NCI-H2196 treated with DMSO at 0.1 percent for 48 hours (cell line): ENCODE data around the gene CSNK1G1.
"Not testable (repeated sequence)": the region's sequence is repeated elsewhere in the genome, so short reads cannot be mapped to it uniquely, and the experiment has no call there.

Source experiments
- DNase-seq: peaks from one replicate; lab custom pipeline; 2025; ENCODE audit not compliant: unreplicated experiment; lab: John Stamatoyannopoulos, UW

The CSNK1G1 gene

GRCh38 chr15:64246364-64247189 is 109.4 kb downstream of the CSNK1G1 start:
- peak; percentile 19 for DNase-seq

GRCh38 chr15:64245405-64245804 is 110.6 kb downstream of the CSNK1G1 start:
- no peak for DNase-seq

GRCh38 chr15:64237677-64238076 is 118.3 kb downstream of the CSNK1G1 start:
- DNase-seq, result no peak

- no peak for DNase-seq
Observed at GRCh38 chr15:64236156-64236894, 119.6 kb downstream of the CSNK1G1 start.

- no peak for DNase-seq
Observed at GRCh38 chr15:64235552-64235951, 120.4 kb downstream of the CSNK1G1 start.

- DNase-seq, result no peak
Observed at GRCh38 chr15:64233299-64233698, 122.7 kb downstream of the CSNK1G1 start.

- no peak for DNase-seq
Observed at GRCh38 chr15:64232400-64232799, 123.6 kb downstream of the CSNK1G1 start.

GRCh38 chr15:64229129-64229724 is 126.7 kb downstream of the CSNK1G1 start:
- DNase-seq, result no peak

- no peak for DNase-seq
Observed at GRCh38 chr15:64225804-64226203, 130.2 kb downstream of the CSNK1G1 start.

GRCh38 chr15:64224511-64224910 is 131.5 kb downstream of the CSNK1G1 start:
- DNase-seq, result no peak

GRCh38 chr15:64223882-64224281 is 132.1 kb downstream of the CSNK1G1 start:
- DNase-seq, result no peak

GRCh38 chr15:64222573-64223366 is 133.2 kb downstream of the CSNK1G1 start:
- DNase-seq, result no peak

- not testable (repeated sequence) for DNase-seq
Observed at GRCh38 chr15:64221911-64222310, 134.1 kb downstream of the CSNK1G1 start.

GRCh38 chr15:64217429-64217750 is 138.6 kb downstream of the CSNK1G1 start:
- not testable (repeated sequence) for DNase-seq

- peak; percentile 37 for DNase-seq
Observed at GRCh38 chr15:64216730-64217428, 139.1 kb downstream of the CSNK1G1 start.

- DNase-seq, result no peak
Observed at GRCh38 chr15:64216196-64216595, 139.8 kb downstream of the CSNK1G1 start.

- no peak for DNase-seq
Observed at GRCh38 chr15:64213646-64214045, 142.3 kb downstream of the CSNK1G1 start.

- DNase-seq, result no peak
Observed at GRCh38 chr15:64211696-64212095, 144.3 kb downstream of the CSNK1G1 start.

GRCh38 chr15:64210371-64210770 is 145.6 kb downstream of the CSNK1G1 start:
- DNase-seq, result no peak

- DNase-seq, result peak; percentile 10
Observed at GRCh38 chr15:64209680-64210334, 146.2 kb downstream of the CSNK1G1 start.
